ENCODE measurements around the gene WIPF2.
"Not testable (repeated sequence)": the region's sequence is repeated elsewhere in the genome, so short reads cannot be mapped to it uniquely, and the experiment has no call there.

WIPF2 gene

DNA sequence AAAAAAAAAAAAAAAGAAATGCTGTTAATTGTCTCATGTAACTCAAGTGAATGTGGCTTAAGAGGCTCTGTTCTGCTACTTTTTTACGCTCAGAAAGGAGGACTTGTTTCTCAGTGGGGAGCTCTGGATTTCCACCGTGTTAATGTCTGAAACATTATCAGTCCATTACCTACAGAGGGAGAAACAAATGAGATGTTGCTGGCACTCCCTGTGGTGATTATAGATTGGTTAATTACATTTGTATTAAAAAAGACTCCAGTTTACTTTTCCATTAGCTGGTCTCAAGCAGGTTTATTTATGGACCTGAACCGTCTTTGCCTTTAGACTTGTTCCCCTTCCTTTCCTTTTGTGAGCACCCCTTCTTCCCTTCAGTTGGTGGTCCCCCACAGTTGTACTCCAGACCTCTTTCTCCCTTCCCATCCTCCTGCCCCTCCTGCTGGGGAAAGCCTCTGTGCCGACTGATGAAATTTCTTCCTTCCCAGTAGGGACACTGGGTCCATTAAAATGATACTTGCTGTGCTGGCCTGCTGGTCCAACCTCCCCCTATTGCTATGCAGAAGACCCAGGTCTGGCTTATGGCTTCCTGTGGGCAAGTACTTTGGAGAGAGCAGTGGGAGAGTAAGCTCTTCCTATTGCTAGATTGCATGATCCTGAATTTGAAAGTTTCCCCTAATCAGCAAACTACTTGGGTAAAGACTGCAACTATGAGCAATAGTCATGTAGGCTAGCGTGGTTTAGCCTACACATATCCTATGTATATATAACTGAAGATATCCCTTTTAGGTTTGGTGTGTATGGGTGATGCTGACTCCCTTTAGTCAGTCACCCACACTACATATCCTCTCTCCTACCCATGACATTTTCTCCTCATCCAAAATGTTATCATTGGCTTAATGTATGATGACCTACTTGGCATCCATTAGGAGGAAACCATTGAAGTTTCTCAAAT, 76.7 kb downstream of the WIPF2 start:
- no peak for TF ChIP-seq CTCF (conservative IDR thresholded peaks at IDR 0.05; ENCODE audit: low read depth, low read length)
- no peaks in the 10 kb centered on the region for H3K27me3 ChIP-seq (ENCODE audit: insufficient read depth, low read depth)
- H3K27ac ChIP-seq = no peak overlapping the region
- no peak overlapping the region for H3K9ac ChIP-seq
- H2AFZ ChIP-seq (ENCODE audit: low read depth) = no peak overlapping the region
- H3K36me3 ChIP-seq (ENCODE audit: insufficient read depth) = peaks cover 18% of the 10 kb centered on the region; the same call in 1 of the 2 replicates
- no peak overlapping the region for H3K4me3 ChIP-seq (IDR thresholded peaks at IDR 0.05; ENCODE audit: insufficient read depth, low read depth, low read length)
- peaks cover 11% of the 10 kb centered on the region for H3K4me1 ChIP-seq (ENCODE audit: low read depth, poor library complexity, severe bottlenecking)
- H3K4me2 ChIP-seq = no peak overlapping the region
- no peaks in the 10 kb centered on the region for H4K20me1 ChIP-seq (ENCODE audit: insufficient read depth)
- peaks cover 15% of the 10 kb centered on the region; the same call in 1 of the 2 replicates for H3K79me2 ChIP-seq (ENCODE audit: insufficient read depth, low read depth)

DNA sequence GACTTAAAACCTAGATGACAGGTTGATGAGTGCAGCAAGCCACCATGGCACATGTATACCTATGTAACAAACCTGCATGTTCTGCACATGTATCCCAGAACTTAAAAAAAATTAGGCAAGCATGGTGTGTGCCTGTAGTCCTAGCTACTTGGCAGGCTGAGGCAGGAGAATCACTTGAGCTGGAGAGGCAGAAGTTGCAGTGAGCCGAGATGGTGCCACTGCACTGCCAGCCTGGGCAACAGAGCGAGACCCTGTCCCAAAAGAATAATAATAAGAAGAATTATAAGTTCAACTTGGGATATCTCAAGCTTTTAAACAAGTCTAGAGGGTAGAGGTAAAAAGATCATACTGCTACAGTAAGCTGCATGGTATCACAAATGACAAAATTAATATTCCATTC, 78.4 kb downstream of the WIPF2 start:
- Histone ChIP-seq H3K4me3 (IDR thresholded peaks at IDR 0.05; ENCODE audit: insufficient read depth, low read depth, low read length) (no peak overlapping the region), H3K9ac (no peak overlapping the region), H3K36me3 (ENCODE audit: insufficient read depth) (peaks cover 21% of the 10 kb centered on the region; the same call in 1 of the 2 replicates), H3K4me2 (no peak overlapping the region), H3K27ac (no peak overlapping the region), H3K79me2 (ENCODE audit: insufficient read depth, low read depth) (0 out of 2 replicates have a peak, but pooled peaks cover 2% of the 10 kb centered on the region), H4K20me1 (ENCODE audit: insufficient read depth) (no peaks in the 10 kb centered on the region), H3K27me3 (ENCODE audit: insufficient read depth, low read depth) (no peaks in the 10 kb centered on the region), H3K4me1 (ENCODE audit: low read depth, poor library complexity, severe bottlenecking) (peaks cover 11% of the 10 kb centered on the region), H2AFZ (ENCODE audit: low read depth) (no peak overlapping the region)
- TF ChIP-seq CTCF (conservative IDR thresholded peaks at IDR 0.05; ENCODE audit: low read depth, low read length) = no peak

DNA sequence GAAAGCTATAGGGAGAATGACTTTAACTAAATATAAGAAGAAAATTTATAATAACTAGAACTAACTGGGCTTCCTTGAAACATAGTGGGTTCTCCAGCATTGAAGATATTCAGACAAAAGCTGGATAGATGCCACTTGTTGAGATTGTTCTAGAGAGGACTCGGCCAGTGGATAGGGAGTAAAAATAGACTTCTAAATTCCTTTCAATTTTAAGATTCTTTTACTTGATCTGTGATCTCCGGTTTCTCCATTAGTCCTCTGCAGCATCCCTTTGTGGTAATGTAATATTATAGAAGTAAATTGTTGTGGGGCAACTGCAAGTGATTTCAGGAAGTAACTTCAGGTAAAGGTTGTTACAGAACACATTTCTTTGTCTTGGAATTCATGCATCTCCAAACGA, 79.6 kb downstream of the WIPF2 start:
- Histone ChIP-seq H3K4me1 (ENCODE audit: low read depth, poor library complexity, severe bottlenecking) (peaks cover 23% of the 10 kb centered on the region), H3K4me2 (no peak overlapping the region), H4K20me1 (ENCODE audit: insufficient read depth) (no peaks in the 10 kb centered on the region), H3K27ac (no peak overlapping the region), H2AFZ (ENCODE audit: low read depth) (no peak overlapping the region), H3K79me2 (ENCODE audit: insufficient read depth, low read depth) (peaks cover 6% of the 10 kb centered on the region; the same call in 1 of the 2 replicates), H3K4me3 (IDR thresholded peaks at IDR 0.05; ENCODE audit: insufficient read depth, low read depth, low read length) (no peak overlapping the region), H3K36me3 (ENCODE audit: insufficient read depth) (peaks cover 21% of the 10 kb centered on the region; the same call in 1 of the 2 replicates), H3K9ac (no peak overlapping the region), H3K27me3 (ENCODE audit: insufficient read depth, low read depth) (no peaks in the 10 kb centered on the region)
- TF ChIP-seq CTCF (conservative IDR thresholded peaks at IDR 0.05; ENCODE audit: low read depth, low read length) = no peak

DNA sequence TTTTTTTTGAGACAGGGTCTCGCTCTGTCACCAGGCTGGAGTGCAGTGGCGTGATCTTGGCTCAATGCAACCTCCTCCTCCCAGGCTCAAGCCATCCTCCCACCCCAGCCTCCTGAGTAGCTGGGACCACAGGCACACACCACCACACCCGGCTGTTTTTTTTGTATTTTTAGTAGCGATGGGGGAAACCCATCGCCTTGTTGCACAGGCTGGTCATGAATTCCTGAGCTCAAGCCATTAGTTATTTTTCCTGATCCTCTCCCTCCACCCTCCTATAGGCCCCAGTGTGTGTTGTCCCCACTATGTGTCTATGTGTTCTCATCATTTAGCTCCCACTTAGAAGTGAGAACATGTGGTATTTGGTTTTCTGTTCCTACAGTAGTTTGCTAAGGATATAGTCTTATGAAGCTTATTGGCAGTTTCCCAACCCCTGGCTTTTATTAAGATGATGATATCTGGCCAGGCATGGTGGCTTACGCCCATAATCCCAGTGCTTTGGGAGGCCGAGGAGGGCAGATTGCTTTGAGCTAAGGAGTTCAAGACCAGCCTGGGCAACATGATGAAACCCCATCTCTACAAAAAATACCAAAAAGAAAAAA, 80.2 kb downstream of the WIPF2 start:
- H3K27me3 ChIP-seq (ENCODE audit: insufficient read depth, low read depth); H3K9ac ChIP-seq; H2AFZ ChIP-seq (ENCODE audit: low read depth); H4K20me1 ChIP-seq (ENCODE audit: insufficient read depth); H3K4me3 ChIP-seq (IDR thresholded peaks at IDR 0.05; ENCODE audit: insufficient read depth, low read depth, low read length); H3K27ac ChIP-seq; H3K79me2 ChIP-seq (ENCODE audit: insufficient read depth, low read depth); H3K4me2 ChIP-seq: not testable (repeated sequence)
- H3K4me1 ChIP-seq (ENCODE audit: low read depth, poor library complexity, severe bottlenecking) = peaks cover 29% of the 10 kb centered on the region
- peaks cover 21% of the 10 kb centered on the region; the same call in 1 of the 2 replicates for H3K36me3 ChIP-seq (ENCODE audit: insufficient read depth)
